ENCODE results near the gene PNPO.

- no peak for TF ChIP-seq EZH2 (IDR thresholded peaks at IDR 0.05; ENCODE audit: insufficient read depth, poor library complexity, severe bottlenecking)
- no peak for TF ChIP-seq EZH2phosphoT487 (IDR thresholded peaks at IDR 0.05; ENCODE audit: insufficient read depth, low read depth)
Observed at GRCh38 chr17:47994724-47995123, 53.4 kb downstream of the PNPO start.
